IMR-90 (cell line): ENCODE results near the gene GOLPH3L. TPM values are rescaled to one million over a fixed set of nuclear protein-coding genes. Genes with fewer than 3 reads are reported as not detected.

Experiments used
- ATAC-seq: fragments of 200-7000 bp; cut with Tn5 transposase; 2 replicates; pipeline ENCODE4 v1.9.1; 2020; ENCODE audit warnings: low read depth, mild to moderate bottlenecking, moderate library complexity
- BruUV-seq: library from RNA; stranded (reverse); fragments of 400-500 nt; replicated peaks from 2 replicates; lab custom pipeline; 2021; lab: Mats Ljungman, UMichigan
- CTCF ChIA-PET: fragments of 300-600 bp; formaldehyde crosslinking; extraction: SDS; loops from one replicate; lab custom pipeline; 2021; ENCODE audit warnings: antibody characterized with exemption; lab: Yijun Ruan, JAX
- POLR2A ChIA-PET: fragments of 300-600 bp; sonication (Branson Sonifier 250); formaldehyde crosslinking; loops from one replicate; lab custom pipeline; 2022; ENCODE audit warnings: antibody characterized with exemption; ENCODE audit not compliant: unreplicated experiment; lab: Charles Lee
- DNase-seq: peaks from one replicate; pipeline ENCODE4 v3.0.0; 2013
- H2AFZ ChIP-seq: replicated peaks from 2 replicates; pipeline ENCODE3; 2013; ENCODE audit warnings: low read length, mild to moderate bottlenecking; ENCODE audit not compliant: poor library complexity
- H2AK5ac ChIP-seq: 2 replicates; pipeline ENCODE4 v1.6.1; 2013; ENCODE audit warnings: low read depth, low read length, inconsistent platforms
- H2AK9ac ChIP-seq: replicated peaks from 2 replicates; pipeline ENCODE3; 2013; ENCODE audit warnings: mild to moderate bottlenecking, low read depth, low read length, moderate library complexity; ENCODE audit not compliant: poor library complexity
- H2BK120ac ChIP-seq: 2 replicates; pipeline ENCODE4 v1.6.1; 2013; ENCODE audit warnings: low read depth, low read length, inconsistent platforms
- H2BK15ac ChIP-seq: 3 replicates; pipeline ENCODE4 v1.6.1; 2013; ENCODE audit warnings: low read depth, low read length, inconsistent platforms
- H2BK20ac ChIP-seq: 2 replicates; pipeline ENCODE4 v1.6.1; 2013; ENCODE audit warnings: low read depth, mild to moderate bottlenecking, inconsistent platforms, low read length, moderate library complexity
- H2BK5ac ChIP-seq: 2 replicates; pipeline ENCODE4 v1.6.1; 2013; ENCODE audit warnings: mild to moderate bottlenecking, low read depth, low read length, inconsistent platforms; ENCODE audit not compliant: poor library complexity, severe bottlenecking
- H3K14ac ChIP-seq: replicated peaks from 2 replicates; pipeline ENCODE4 v1.6.1; 2013; ENCODE audit warnings: low read depth, low read length, inconsistent platforms
- H3K18ac ChIP-seq: 2 replicates; pipeline ENCODE4 v1.6.1; 2013; ENCODE audit warnings: low read depth, low read length, control low read depth
- H3K23ac ChIP-seq: 2 replicates; pipeline ENCODE4 v1.6.1; 2013; ENCODE audit warnings: low read depth, low read length, inconsistent platforms
- H3K27ac ChIP-seq: 2 replicates; pipeline ENCODE4 v1.5.1; 2013; ENCODE audit warnings: mild to moderate bottlenecking, control low read depth, low read length; ENCODE audit not compliant: insufficient read depth
- H3K27me3 ChIP-seq: 2 replicates; pipeline ENCODE4 v1.6.1; 2013; ENCODE audit warnings: low read length; ENCODE audit not compliant: control insufficient read depth, insufficient read depth
- H3K36me3 ChIP-seq: 2 replicates; pipeline ENCODE4 v1.6.1; 2013; ENCODE audit warnings: low read length, mixed read lengths; ENCODE audit not compliant: control insufficient read depth, insufficient read depth
- H3K4ac ChIP-seq: 2 replicates; pipeline ENCODE4 v1.6.1; 2013; ENCODE audit warnings: low read depth, low read length, inconsistent platforms
- H3K4me1 ChIP-seq: 2 replicates; pipeline ENCODE4 v1.6.1; 2013; ENCODE audit warnings: low read length, mixed read lengths; ENCODE audit not compliant: control insufficient read depth, insufficient read depth
- H3K4me2 ChIP-seq: 2 replicates; pipeline ENCODE4 v1.6.1; 2013; ENCODE audit warnings: low read depth, mild to moderate bottlenecking, control low read depth, low read length, moderate library complexity
- H3K4me3 ChIP-seq: 2 replicates; pipeline ENCODE4 v1.5.1; 2013; ENCODE audit warnings: low read depth, mild to moderate bottlenecking, control low read depth, low read length, moderate library complexity; ENCODE audit not compliant: insufficient read depth
- H3K56ac ChIP-seq: 2 replicates; pipeline ENCODE4 v1.6.1; 2013; ENCODE audit warnings: low read length, inconsistent platforms; ENCODE audit not compliant: insufficient read depth; ENCODE audit errors: extremely low read depth
- H3K79me1 ChIP-seq, 2 experiments: 2 replicates each; pipeline ENCODE4 v1.6.1; 2013; ENCODE audit warnings: low read length in 2 of 2, inconsistent platforms in 1 of 2, low read depth in 1 of 2
- H3K9ac ChIP-seq: 2 replicates; pipeline ENCODE4 v1.6.1; 2013; ENCODE audit warnings: low read depth, low read length, control low read depth
- H3K9me1 ChIP-seq: 2 replicates; pipeline ENCODE4 v1.6.1; 2013; ENCODE audit warnings: low read length, inconsistent platforms; ENCODE audit not compliant: insufficient read depth
- H3K9me3 ChIP-seq: 2 replicates; pipeline ENCODE4 v1.6.1; 2013; ENCODE audit warnings: low read length; ENCODE audit not compliant: control insufficient read depth, insufficient read depth
- H4K20me1 ChIP-seq: 2 replicates; pipeline ENCODE4 v1.6.1; 2013; ENCODE audit warnings: low read length, inconsistent platforms; ENCODE audit not compliant: insufficient read depth
- H4K5ac ChIP-seq: 2 replicates; pipeline ENCODE4 v1.6.1; 2013; ENCODE audit warnings: mild to moderate bottlenecking, low read depth, low read length, control low read depth
- H4K8ac ChIP-seq, 2 experiments: 2 replicates each; pipeline ENCODE4 v1.6.1; 2013; ENCODE audit warnings: low read depth in 2 of 2, low read length in 2 of 2, control low read depth in 1 of 2, inconsistent platforms in 1 of 2
- H4K91ac ChIP-seq: 2 replicates; pipeline ENCODE4 v1.6.1; 2013; ENCODE audit warnings: low read depth, low read length, inconsistent platforms; ENCODE audit not compliant: insufficient read depth
- BHLHE40 ChIP-seq: fragments of 150-350 bp; IDR thresholded peaks from 2 replicates; pipeline ENCODE4 v1.6.1; 2016; ENCODE audit warnings: mild to moderate bottlenecking, low read depth, low read length
- CEBPB ChIP-seq: IDR thresholded peaks from 2 replicates; pipeline ENCODE4 v1.6.1; 2012; ENCODE audit warnings: low read depth, low read length, improper control_type of control experiment
- CHD1 ChIP-seq: IDR thresholded peaks from 2 replicates; pipeline ENCODE4 v1.6.1; 2012; ENCODE audit warnings: low read depth, low read length, improper control_type of control experiment
- FOS ChIP-seq: fragments of 150-350 bp; IDR thresholded peaks from 2 replicates; pipeline ENCODE4 v1.6.1; 2016; ENCODE audit warnings: low read depth, low read length
- MAFK ChIP-seq: IDR thresholded peaks from 2 replicates; pipeline ENCODE4 v1.6.1; 2012; ENCODE audit warnings: low read depth, low read length, improper control_type of control experiment
- MXI1 ChIP-seq: IDR thresholded peaks from 2 replicates; pipeline ENCODE4 v1.6.1; 2012; ENCODE audit warnings: low read depth, mild to moderate bottlenecking, low read length, moderate library complexity, borderline replicate concordance
- NFE2L2 ChIP-seq: fragments of 150-350 bp; IDR thresholded peaks from 2 replicates; pipeline ENCODE4 v1.6.1; 2016; ENCODE audit warnings: low read depth, mild to moderate bottlenecking, low read length
- POLR2A ChIP-seq: IDR thresholded peaks from 2 replicates; pipeline ENCODE4 v1.6.1; 2012; ENCODE audit warnings: mild to moderate bottlenecking, low read depth, low read length
- RCOR1 ChIP-seq: IDR thresholded peaks from 2 replicates; pipeline ENCODE4 v1.6.1; 2012; ENCODE audit warnings: mild to moderate bottlenecking, low read length, improper control_type of control experiment; ENCODE audit not compliant: insufficient replicate concordance
- RFX5 ChIP-seq: IDR thresholded peaks from 2 replicates; pipeline ENCODE4 v1.8.0; 2012; ENCODE audit warnings: low read depth, mild to moderate bottlenecking, low read length, moderate library complexity
- SMC3 ChIP-seq: fragments of 150-350 bp; IDR thresholded peaks from 2 replicates; pipeline ENCODE4 v1.6.1; 2016; ENCODE audit warnings: low read depth, mild to moderate bottlenecking, antibody characterized with exemption, low read length, moderate library complexity
- WGBS, 2 experiments: methylation state at CpG; one replicate each; pipeline versions ENCODE4 v1.1.5 to v1.1.7; 2013; ENCODE audit warnings: missing lambda C conversion rate in 2 of 2; ENCODE audit not compliant: insufficient read length in 1 of 2; ENCODE audit errors: extremely low coverage in 2 of 2; 5-methylcytosine and 5-hydroxymethylcytosine counted together
- dilution Hi-C: fragments of 300-500 bp; cut with HindIII; formaldehyde crosslinking; loops from one replicate; pipeline ENCODE4 v1.14.3; 2018; ENCODE audit warnings: low sequenced_read_pairs; ENCODE audit not compliant: unreplicated experiment
- in situ Hi-C: fragments of 300-500 bp; cut with MboI; formaldehyde crosslinking; loops from 3 replicates; pipeline ENCODE4 v1.14.3; 2019; ENCODE audit warnings: low sequenced_read_pairs, inconsistent platforms, mixed read lengths
- intact Hi-C: fragments of 100-400 bp; cut with micrococcal nuclease; formaldehyde crosslinking; loops from 2 replicates; pipeline ENCODE4 v1.10.0; 2022
- polyA plus RNA-seq, 3 experiments: library from polyadenylated mRNA; depleted of rRNA; stranded (reverse); fragments of >200 nt; gene quantifications; 2 replicates each; pipeline ENCODE4 v1.2.3, GENCODE V29; 2012; ENCODE audit warnings: low replicate concordance in 1 of 3
- total RNA-seq: library from RNA; depleted of rRNA; stranded (reverse); fragments of >200 nt; gene quantifications from 2 replicates; pipeline ENCODE4 v1.2.3, GENCODE V29; 2012
- TF ChIP-seq, protein P1 (sequence below): fragments of 150-350 bp; IDR thresholded peaks from 2 replicates; pipeline ENCODE4 v1.6.1; 2017; ENCODE audit warnings: mild to moderate bottlenecking, antibody characterized with exemption, low read length, low read depth
- TF ChIP-seq, protein P2 (sequence below): fragments of 150-350 bp; IDR thresholded peaks from 2 replicates; pipeline ENCODE4 v1.6.1; 2016; ENCODE audit warnings: low read depth, mild to moderate bottlenecking, low read length, moderate library complexity, borderline replicate concordance
- TF ChIP-seq, protein P3 (sequence below): conservative IDR thresholded peaks from 2 replicates; pipeline ENCODE4 v1.5.1; 2012; ENCODE audit warnings: mild to moderate bottlenecking, low read depth, low read length, improper control_type of control experiment

The GOLPH3L gene
- total and polyA plus RNA-seq, 2 of the 4 experiments (the other 2 are of a cell fraction), result 9.5 to 11.0 TPM

DNA sequence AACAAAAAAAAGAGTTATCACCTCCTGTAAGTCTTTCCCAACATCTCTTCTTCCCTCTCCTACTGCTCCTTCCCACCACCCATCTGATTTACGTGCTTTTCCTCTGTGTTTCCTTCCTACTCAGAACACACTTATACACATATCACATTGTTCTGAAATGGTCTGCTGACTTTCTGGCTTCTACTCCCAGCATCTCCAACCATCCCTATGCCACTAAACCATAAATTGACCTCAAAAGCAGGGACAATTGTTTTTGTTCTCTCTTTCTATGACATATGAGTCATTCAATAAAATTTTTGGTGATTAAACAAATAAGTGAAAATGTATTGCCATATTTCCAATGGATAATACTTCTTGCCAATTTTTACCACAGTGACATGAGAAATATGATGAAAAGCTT lies 8.2 kb downstream of the GOLPH3L start:
- peak overlapping the region; percentile 44; the same call in 1 of the 2 replicates for H3K14ac ChIP-seq
- no peak overlapping the region for H2AK9ac ChIP-seq
- no peaks in the 10 kb centered on the region for H3K27me3 ChIP-seq
- no peak overlapping the region for H3K56ac ChIP-seq
- CTCF ChIA-PET, result no interaction called here
- intact Hi-C loops (no loop called here), dilution Hi-C loops (no loop called here), in situ Hi-C loops (no loop called here)
- H3K9me1 ChIP-seq, result peaks cover 3% of the 10 kb centered on the region; the same call in 1 of the 2 replicates
- POLR2A ChIA-PET, result no interaction called here
- no peak overlapping the region for H3K4ac ChIP-seq
- no peaks in the 10 kb centered on the region for H3K4me1 ChIP-seq
- no peak overlapping the region for H4K8ac ChIP-seq
- no peak overlapping the region for H3K23ac ChIP-seq
- peaks cover 2 to 9% of the 10 kb centered on the region in 2 experiments; a peak in 3 of 4 replicates for H3K79me1 ChIP-seq
- H2AK5ac ChIP-seq, result no peak overlapping the region
- no peak overlapping the region; the same call in 2 of the 3 replicates for H2BK15ac ChIP-seq
- no peak overlapping the region for H4K5ac ChIP-seq
- H3K4me2 ChIP-seq, result no peak overlapping the region
- H3K18ac ChIP-seq, result no peak overlapping the region
- no peaks in the 10 kb centered on the region for H3K9me3 ChIP-seq
- ATAC-seq (no peak), DNase-seq (no peak)
- H3K4me3 ChIP-seq, result no peak overlapping the region
- H2BK120ac ChIP-seq, result no peak overlapping the region
- H3K36me3 ChIP-seq, result peaks cover 11% of the 10 kb centered on the region; the same call in 1 of the 2 replicates
- H2AFZ ChIP-seq, result no peak overlapping the region
- no peak overlapping the region for H3K9ac ChIP-seq
- H3K27ac ChIP-seq, result no peak overlapping the region
- BruUV-seq, result no TSS peak
- H2BK5ac ChIP-seq, result no peak overlapping the region
- H4K91ac ChIP-seq, result no peak overlapping the region
- no peak overlapping the region for H2BK20ac ChIP-seq
- H4K20me1 ChIP-seq, result no peaks in the 10 kb centered on the region
- WGBS, 2 experiments, result 100% methylated on average over 1 of the region's 1 CpG; no CpG with 5 or more reads in 1 of the 2 experiments
- TF ChIP-seq MAFK (no peak), BHLHE40 (no peak), MXI1 (no peak), CHD1 (no peak), RCOR1 (no peak), FOS (no peak), SMC3 (no peak), NFE2L2 (no peak), CEBPB (no peak), RFX5 (no peak), POLR2A (no peak)
- TF ChIP-seq, protein P1, sequence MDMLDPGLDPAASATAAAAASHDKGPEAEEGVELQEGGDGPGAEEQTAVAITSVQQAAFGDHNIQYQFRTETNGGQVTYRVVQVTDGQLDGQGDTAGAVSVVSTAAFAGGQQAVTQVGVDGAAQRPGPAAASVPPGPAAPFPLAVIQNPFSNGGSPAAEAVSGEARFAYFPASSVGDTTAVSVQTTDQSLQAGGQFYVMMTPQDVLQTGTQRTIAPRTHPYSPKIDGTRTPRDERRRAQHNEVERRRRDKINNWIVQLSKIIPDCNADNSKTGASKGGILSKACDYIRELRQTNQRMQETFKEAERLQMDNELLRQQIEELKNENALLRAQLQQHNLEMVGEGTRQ, result no peak
- TF ChIP-seq, protein P2, sequence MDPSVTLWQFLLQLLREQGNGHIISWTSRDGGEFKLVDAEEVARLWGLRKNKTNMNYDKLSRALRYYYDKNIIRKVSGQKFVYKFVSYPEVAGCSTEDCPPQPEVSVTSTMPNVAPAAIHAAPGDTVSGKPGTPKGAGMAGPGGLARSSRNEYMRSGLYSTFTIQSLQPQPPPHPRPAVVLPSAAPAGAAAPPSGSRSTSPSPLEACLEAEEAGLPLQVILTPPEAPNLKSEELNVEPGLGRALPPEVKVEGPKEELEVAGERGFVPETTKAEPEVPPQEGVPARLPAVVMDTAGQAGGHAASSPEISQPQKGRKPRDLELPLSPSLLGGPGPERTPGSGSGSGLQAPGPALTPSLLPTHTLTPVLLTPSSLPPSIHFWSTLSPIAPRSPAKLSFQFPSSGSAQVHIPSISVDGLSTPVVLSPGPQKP, result no peak
- TF ChIP-seq, protein P3, sequence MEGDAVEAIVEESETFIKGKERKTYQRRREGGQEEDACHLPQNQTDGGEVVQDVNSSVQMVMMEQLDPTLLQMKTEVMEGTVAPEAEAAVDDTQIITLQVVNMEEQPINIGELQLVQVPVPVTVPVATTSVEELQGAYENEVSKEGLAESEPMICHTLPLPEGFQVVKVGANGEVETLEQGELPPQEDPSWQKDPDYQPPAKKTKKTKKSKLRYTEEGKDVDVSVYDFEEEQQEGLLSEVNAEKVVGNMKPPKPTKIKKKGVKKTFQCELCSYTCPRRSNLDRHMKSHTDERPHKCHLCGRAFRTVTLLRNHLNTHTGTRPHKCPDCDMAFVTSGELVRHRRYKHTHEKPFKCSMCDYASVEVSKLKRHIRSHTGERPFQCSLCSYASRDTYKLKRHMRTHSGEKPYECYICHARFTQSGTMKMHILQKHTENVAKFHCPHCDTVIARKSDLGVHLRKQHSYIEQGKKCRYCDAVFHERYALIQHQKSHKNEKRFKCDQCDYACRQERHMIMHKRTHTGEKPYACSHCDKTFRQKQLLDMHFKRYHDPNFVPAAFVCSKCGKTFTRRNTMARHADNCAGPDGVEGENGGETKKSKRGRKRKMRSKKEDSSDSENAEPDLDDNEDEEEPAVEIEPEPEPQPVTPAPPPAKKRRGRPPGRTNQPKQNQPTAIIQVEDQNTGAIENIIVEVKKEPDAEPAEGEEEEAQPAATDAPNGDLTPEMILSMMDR, result no peak
